Fibroblast of villous mesenchyme (primary cell): Measurements from ENCODE around the gene SRGN. TPM values are rescaled to one million over a fixed set of nuclear protein-coding genes. Genes with fewer than 3 reads are reported as not detected.

Source experiments
- DNase-seq: peaks from one replicate; pipeline ENCODE4 v3.0.0-alpha.2; 2010; ENCODE audit warnings: low read depth
- H3K4me3 ChIP-seq: 2 replicates; pipeline ENCODE4 v1.5.1; 2011; ENCODE audit warnings: low read depth, mild to moderate bottlenecking, low read length
- CTCF ChIP-seq: IDR thresholded peaks from 2 replicates; pipeline ENCODE4 v1.5.1; 2012; ENCODE audit warnings: low read depth, mild to moderate bottlenecking, low read length; ENCODE audit not compliant: insufficient read depth
- total RNA-seq: library from RNA; depleted of rRNA; stranded (reverse); fragments of >200 nt; gene quantifications from 2 replicates; pipeline ENCODE4 v1.2.3, GENCODE V29; 2012

The SRGN gene
- total RNA-seq, 1 donor: 221 TPM

GRCh38 chr10:69096045-69096444 is 8.1 kb downstream of the SRGN start:
- TF ChIP-seq CTCF: no peak
- no peak for DNase-seq
- H3K4me3 ChIP-seq: no peak overlapping the region

GRCh38 chr10:69097729-69098128 is 9.8 kb downstream of the SRGN start:
- DNase-seq: peak; percentile 43
- no peak overlapping the region for H3K4me3 ChIP-seq
- TF ChIP-seq CTCF: no peak

GRCh38 chr10:69100136-69100872 is 12.4 kb downstream of the SRGN start:
- TF ChIP-seq CTCF: no peak
- DNase-seq: no peak
- no peak overlapping the region for H3K4me3 ChIP-seq

GRCh38 chr10:69101451-69102095 is 13.7 kb downstream of the SRGN start:
- H3K4me3 ChIP-seq: no peak overlapping the region
- peak; percentile 41 for DNase-seq
- TF ChIP-seq CTCF: no peak

GRCh38 chr10:69102440-69102839 is 14.5 kb downstream of the SRGN start:
- no peak for DNase-seq
- H3K4me3 ChIP-seq: no peak overlapping the region
- TF ChIP-seq CTCF: no peak

GRCh38 chr10:69103784-69104183 is 15.9 kb downstream of the SRGN start:
- no peak for DNase-seq
- no peak for TF ChIP-seq CTCF
- no peak overlapping the region for H3K4me3 ChIP-seq
